ENCODE measurements around the gene HNRNPUL2. TPM values are rescaled to one million over a fixed set of nuclear protein-coding genes. Genes with fewer than 3 reads are reported as not detected.
"Not testable (repeated sequence)": the region's sequence is repeated elsewhere in the genome, so short reads cannot be mapped to it uniquely, and the experiment has no call there.

HNRNPUL2 gene
- total RNA-seq, 4 donors from 2014 or later = 4.8 to 14.9 (median 11.8) TPM

- in situ Hi-C loops (cut with MboI; ENCODE audit: low sequenced_read_pairs in 4 of 4) = no loop called here
- no peak for TF ChIP-seq POLR2A (IDR thresholded peaks at IDR 0.05)
- TF ChIP-seq CTCF (IDR thresholded peaks at IDR 0.05 in 4 of 5, conservative IDR thresholded peaks at IDR 0.05 in 1 of 5) = no peak
- Histone ChIP-seq H3K27me3 (no peaks in the 10 kb centered on the region), H3K4me3 (no peak overlapping the region), H3K27ac (no peak overlapping the region), H3K36me3 (peaks cover 0 to 6% of the 10 kb centered on the region in 2 donors), H3K9me3 (no peaks in the 10 kb centered on the region), H3K4me1 (peaks cover 3 to 4% of the 10 kb centered on the region in 2 donors)
- DNase-seq = no peak
- no peak for ATAC-seq
- intact Hi-C loops (cut with DNase I; ENCODE audit: low total_unique reads) = no loop called here
These were observed 20.4 kb upstream of the HNRNPUL2 start for GRCh38 chr11:62747475-62748160.

- TF ChIP-seq POLR2A (IDR thresholded peaks at IDR 0.05) = no peak
- TF ChIP-seq CTCF (IDR thresholded peaks at IDR 0.05 in 4 of 5, conservative IDR thresholded peaks at IDR 0.05 in 1 of 5) = no peak
- H3K4me3 ChIP-seq = no peak overlapping the region
- H3K27ac ChIP-seq = no peak overlapping the region
- DNase-seq (no peak), ATAC-seq (no peak)
- no peaks in the 10 kb centered on the region for H3K4me1 ChIP-seq
- H3K9me3 ChIP-seq = no peaks in the 10 kb centered on the region
- no peaks in the 10 kb centered on the region for H3K27me3 ChIP-seq
- peaks cover 0 to 83% of the 10 kb centered on the region in 2 donors for H3K36me3 ChIP-seq
- intact Hi-C loops (cut with DNase I; ENCODE audit: low total_unique reads) = no loop called here
- in situ Hi-C loops (cut with MboI; ENCODE audit: low sequenced_read_pairs in 4 of 4) = no loop called here
These were observed 9.9 kb upstream of the HNRNPUL2 start for GRCh38 chr11:62737196-62737595.

- H3K27me3 ChIP-seq = no peaks in the 10 kb centered on the region
- DNase-seq (no peak), ATAC-seq (no peak)
- peaks cover 18% of the 10 kb centered on the region in 2 donors for H3K4me1 ChIP-seq
- H3K9me3 ChIP-seq = no peaks in the 10 kb centered on the region
- peaks cover 0 to 49% of the 10 kb centered on the region in 2 donors for H3K36me3 ChIP-seq
- in situ Hi-C loops (cut with MboI; ENCODE audit: low sequenced_read_pairs in 4 of 4) = no loop called here
- H3K27ac ChIP-seq = no peak overlapping the region
- TF ChIP-seq CTCF (IDR thresholded peaks at IDR 0.05 in 4 of 5, conservative IDR thresholded peaks at IDR 0.05 in 1 of 5) = no peak
- no peak for TF ChIP-seq POLR2A (IDR thresholded peaks at IDR 0.05)
- intact Hi-C loops (cut with DNase I; ENCODE audit: low total_unique reads) = no loop called here
- no peak overlapping the region for H3K4me3 ChIP-seq
These were observed 5.6 kb upstream of the HNRNPUL2 start for GRCh38 chr11:62732830-62733229.

- in situ Hi-C loops (cut with MboI; ENCODE audit: low sequenced_read_pairs in 4 of 4); DNase-seq; H3K27me3 ChIP-seq; intact Hi-C loops (cut with DNase I; ENCODE audit: low total_unique reads); ATAC-seq; H3K9me3 ChIP-seq: not testable (repeated sequence)
- Histone ChIP-seq H3K4me1 (peaks cover 25 to 30% of the 10 kb centered on the region in 2 donors), H3K27ac (peak overlapping the region; percentile 87 to 94 (median 90)), H3K4me3 (peak overlapping the region in 3 of 4 donors; percentile 63 to 95 (median 79)), H3K36me3 (peaks cover 0 to 26% of the 10 kb centered on the region in 2 donors)
These were observed 2.8 kb upstream of the HNRNPUL2 start for GRCh38 chr11:62730076-62730475.

- H3K4me3 ChIP-seq = peak within 1 kb of the TSS; percentile 63 to 95 (median 80)
- peak; percentile 63 to 70 for ATAC-seq
- H3K27ac ChIP-seq = peak within 1 kb of the TSS; percentile 87 to 94 (median 90)
- no peak for TF ChIP-seq CTCF (IDR thresholded peaks at IDR 0.05 in 4 of 5, conservative IDR thresholded peaks at IDR 0.05 in 1 of 5)
- TF ChIP-seq POLR2A (IDR thresholded peaks at IDR 0.05) = peak; percentile 60 to 85
- in situ Hi-C loops (cut with MboI; ENCODE audit: low sequenced_read_pairs in 4 of 4) = no loop called here
- intact Hi-C loops (cut with DNase I; ENCODE audit: low total_unique reads) = loop anchor here (5.0 kb wide), 1 partner anchor 129 kb away; no protein-coding TSS in a partner anchor
- peaks cover 42 to 47% of the 10 kb centered on the region in 2 donors for H3K4me1 ChIP-seq
- no peaks in the 10 kb centered on the region for H3K9me3 ChIP-seq
- DNase-seq = peak; percentile 78 to 85
- peaks cover 0 to 15% of the 10 kb centered on the region in 2 donors for H3K36me3 ChIP-seq
- H3K27me3 ChIP-seq = no peaks in the 10 kb centered on the region
These were observed 1.1 kb upstream of the HNRNPUL2 start, which contains the start of gene TTC9C for GRCh38 chr11:62728171-62728988. Gene TTC9C (plus strand): TSS chr11:62728486. CDS start chr11:62728849, 363 bp downstream.
